HepG2 (cell line): ENCODE results near the gene RHOT2. TPM values are rescaled to one million over a fixed set of nuclear protein-coding genes. Genes with fewer than 3 reads are reported as not detected.

Experiments used
- BCL6 ChIP-seq: IDR thresholded peaks from 2 replicates; pipeline ENCODE4 v1.6.1; 2016; ENCODE audit warnings: missing genetic modification reagents, missing compliant biosample characterization
- DR1 ChIP-seq: sonication (generic); formaldehyde crosslinking; IDR thresholded peaks from 2 replicates; pipeline ENCODE4 v1.8.0; 2021; ENCODE audit warnings: mild to moderate bottlenecking, missing genetic modification reagents, inconsistent platforms
- E2F5 ChIP-seq: sonication (generic); formaldehyde crosslinking; conservative IDR thresholded peaks from 2 replicates; pipeline ENCODE4 v1.4.0; 2020; ENCODE audit warnings: missing genetic modification reagents
- FLYWCH1 ChIP-seq: sonication (generic); formaldehyde crosslinking; IDR thresholded peaks from 2 replicates; pipeline ENCODE4 v1.8.1; 2023; ENCODE audit warnings: mild to moderate bottlenecking, missing genetic modification reagents
- HDAC6 ChIP-seq: fragments of 200-600 bp; sonication (generic); IDR thresholded peaks from 2 replicates; pipeline ENCODE4 v1.7.0; 2017; ENCODE audit warnings: mild to moderate bottlenecking, antibody characterized with exemption, low read length, low read depth
- HMG20A ChIP-seq: IDR thresholded peaks from 2 replicates; pipeline ENCODE4 v1.6.1; 2016; ENCODE audit warnings: borderline replicate concordance
- JARID2 ChIP-seq: sonication (generic); formaldehyde crosslinking; IDR thresholded peaks from 2 replicates; pipeline ENCODE4 v1.8.1; 2023; ENCODE audit warnings: missing genetic modification reagents, inconsistent platforms; ENCODE audit not compliant: insufficient replicate concordance
- MAX ChIP-seq: IDR thresholded peaks from 2 replicates; pipeline ENCODE4 v1.6.1; 2012; ENCODE audit warnings: inconsistent platforms
- MBD4 ChIP-seq: IDR thresholded peaks from 2 replicates; pipeline ENCODE4 v1.6.1; 2012; ENCODE audit warnings: low read length, inconsistent platforms, borderline replicate concordance
- MBNL3 ChIP-seq: fragments of 250-450 bp; sonication (Bioruptor Pico); conservative IDR thresholded peaks from 2 replicates; pipeline ENCODE4 v1.8.0; 2022; ENCODE audit warnings: mild to moderate bottlenecking, inconsistent platforms
- MED8 ChIP-seq: sonication (generic); formaldehyde crosslinking; IDR thresholded peaks from 2 replicates; pipeline ENCODE4 v1.8.1; 2023; ENCODE audit warnings: mild to moderate bottlenecking, missing genetic modification reagents; ENCODE audit not compliant: insufficient replicate concordance
- NFATC3 ChIP-seq: sonication (generic); formaldehyde crosslinking; IDR thresholded peaks from 2 replicates; pipeline ENCODE4 v1.5.1; 2020; ENCODE audit warnings: mild to moderate bottlenecking, missing genetic modification reagents
- THAP7 ChIP-seq: sonication (generic); formaldehyde crosslinking; IDR thresholded peaks from 2 replicates; pipeline ENCODE4 v1.8.1; 2023; ENCODE audit warnings: mild to moderate bottlenecking, missing genetic modification reagents
- THAP9 ChIP-seq: sonication (generic); formaldehyde crosslinking; IDR thresholded peaks from 2 replicates; pipeline ENCODE4; 2020; ENCODE audit warnings: missing genetic modification reagents, mild to moderate bottlenecking, borderline replicate concordance
- ZBTB2 ChIP-seq: sonication (generic); formaldehyde crosslinking; IDR thresholded peaks from 2 replicates; pipeline ENCODE4 v1.8.0; 2022; ENCODE audit warnings: low read depth, missing genetic modification reagents
- ZNF143 ChIP-seq: sonication (generic); formaldehyde crosslinking; IDR thresholded peaks from 2 replicates; pipeline ENCODE4 v1.4.0; 2020; ENCODE audit warnings: missing genetic modification reagents
- ZNF264 ChIP-seq: sonication (generic); formaldehyde crosslinking; IDR thresholded peaks from 2 replicates; pipeline ENCODE4 v1.4.0; 2020; ENCODE audit warnings: missing genetic modification reagents
- ZNF274 ChIP-seq: sonication (generic); formaldehyde crosslinking; IDR thresholded peaks from 2 replicates; pipeline ENCODE4 v1.5.1; 2020; ENCODE audit warnings: mild to moderate bottlenecking, missing genetic modification reagents
- ZNF317 ChIP-seq: sonication (generic); formaldehyde crosslinking; IDR thresholded peaks from 2 replicates; pipeline ENCODE4 v1.5.0; 2020; ENCODE audit warnings: mild to moderate bottlenecking, missing genetic modification reagents
- ZNF451 ChIP-seq: sonication (generic); formaldehyde crosslinking; IDR thresholded peaks from 2 replicates; pipeline ENCODE4 v1.5.0; 2020; ENCODE audit warnings: mild to moderate bottlenecking, missing genetic modification reagents
- ZNF615 ChIP-seq: sonication (generic); formaldehyde crosslinking; IDR thresholded peaks from 2 replicates; pipeline ENCODE4 v1.5.0; 2020; ENCODE audit warnings: mild to moderate bottlenecking, missing genetic modification reagents, borderline replicate concordance
- ZNF616 ChIP-seq: sonication (generic); formaldehyde crosslinking; IDR thresholded peaks from 2 replicates; pipeline ENCODE4 v1.5.0; 2020; ENCODE audit warnings: low read depth, mild to moderate bottlenecking, missing genetic modification reagents
- ZNF7 ChIP-seq: IDR thresholded peaks from 2 replicates; pipeline ENCODE4 v1.6.1; 2016; ENCODE audit warnings: missing biosample characterization, missing genetic modification reagents
- ZNF775 ChIP-seq: sonication (generic); formaldehyde crosslinking; IDR thresholded peaks from 2 replicates; pipeline ENCODE4 v1.4.0; 2020; ENCODE audit warnings: missing genetic modification reagents, mild to moderate bottlenecking, moderate library complexity, borderline replicate concordance
- ZSCAN20 ChIP-seq: sonication (generic); formaldehyde crosslinking; IDR thresholded peaks from 2 replicates; pipeline ENCODE4 v1.4.0; 2020; ENCODE audit warnings: missing genetic modification reagents, mild to moderate bottlenecking, borderline replicate concordance
- polyA plus RNA-seq, 8 experiments: library from polyadenylated mRNA; depleted of rRNA in 3 of 8; stranded (reverse) in 7 of 8; unstranded in 1 of 8; fragments of >200 nt; fragmentation: Illumina TruSeq in 4 of 8; extraction: Trizol in 4 of 8; gene quantifications; 2 replicates each; pipeline versions ENCODE4 v1.2.1 to v1.2.3, GENCODE V29; 2011 to 2016; ENCODE audit warnings: low read depth in 4 of 8, missing spikeins in 1 of 8, mixed read lengths in 1 of 8; ENCODE audit not compliant: insufficient read depth in 1 of 8
- total RNA-seq, 5 experiments: library from RNA; depleted of rRNA; stranded (reverse); fragments of >200 nt; fragmentation: Illumina TruSeq; extraction: Trizol; gene quantifications; 2 replicates each; pipeline ENCODE4 v1.2.3, GENCODE V29; 2016; ENCODE audit warnings: low read depth in 1 of 5

Gene RHOT2
- total and polyA plus RNA-seq, 2 of the 13 experiments (the other 11 are each of a cell fraction or from before 2014, with no cell fraction given): 63.6 to 76.9 TPM

GRCh38 chr16:700684-701584 lies 33.0 kb downstream of the RHOT2 start (continued):
- TF ChIP-seq THAP9 (CRISPR knock-in tag): no peak
- no peak for TF ChIP-seq HMG20A (CRISPR knock-in tag)
- TF ChIP-seq JARID2: no peak
- no peak for TF ChIP-seq ZNF143 (CRISPR knock-in tag)
- TF ChIP-seq MED8 (CRISPR knock-in tag): no peak
- no peak for TF ChIP-seq FLYWCH1 (CRISPR knock-in tag)
- TF ChIP-seq ZNF615: no peak
- no peak for TF ChIP-seq THAP7 (CRISPR knock-in tag)
- TF ChIP-seq ZNF7 (CRISPR knock-in tag): no peak
- TF ChIP-seq MAX: no peak
- TF ChIP-seq HDAC6: no peak
- TF ChIP-seq E2F5: 0 out of 2 replicates have a peak, but pooled peaks have one; percentile 49
- no peak for TF ChIP-seq ZNF451 (CRISPR knock-in tag)
- no peak for TF ChIP-seq NFATC3 (CRISPR knock-in tag)
- no peak for TF ChIP-seq BCL6
- TF ChIP-seq ZNF317 (CRISPR knock-in tag): no peak
- peak; percentile 73 for TF ChIP-seq ZBTB2 (CRISPR knock-in tag)
- TF ChIP-seq ZNF616 (CRISPR knock-in tag): no peak
- TF ChIP-seq ZNF274 (CRISPR knock-in tag): 0 out of 2 replicates have a peak, but pooled peaks have one; percentile 62
- TF ChIP-seq DR1 (CRISPR knock-in tag): no peak
- TF ChIP-seq ZSCAN20: peak; percentile 95
- TF ChIP-seq ZNF775: no peak
- TF ChIP-seq ZNF264 (CRISPR knock-in tag): no peak
- no peak for TF ChIP-seq MBD4
- no peak for TF ChIP-seq MBNL3
